HG02642 (cell line): ENCODE data around the gene KMT5B.

Experiments
- ATAC-seq: cut with Tn5 transposase; IDR thresholded peaks from one replicate; pipeline ENCODE4 v1.9.1; 2021; ENCODE audit warnings: mild to moderate bottlenecking; ENCODE audit not compliant: unreplicated experiment, poor library complexity

The KMT5B gene

DNA sequence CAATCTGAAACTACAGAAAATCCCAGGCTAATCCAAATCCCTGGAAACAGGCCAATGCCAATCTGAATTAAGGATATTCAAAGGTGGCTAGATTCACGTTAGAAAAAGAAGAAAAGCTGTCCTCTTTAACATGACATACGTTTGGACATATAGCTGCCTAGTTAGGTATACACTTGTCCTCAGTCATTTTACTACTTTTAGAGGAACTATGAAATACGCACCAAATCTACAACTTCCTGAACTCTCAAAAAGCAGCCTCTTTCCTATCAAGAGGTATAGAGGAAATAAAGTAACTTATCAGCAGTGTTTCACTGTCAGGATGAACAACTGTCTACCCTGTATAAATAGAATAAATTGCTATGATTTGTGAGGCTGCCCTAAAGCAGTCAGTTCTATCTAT, 24.0 kb downstream of the KMT5B start:
- no peak for ATAC-seq

DNA sequence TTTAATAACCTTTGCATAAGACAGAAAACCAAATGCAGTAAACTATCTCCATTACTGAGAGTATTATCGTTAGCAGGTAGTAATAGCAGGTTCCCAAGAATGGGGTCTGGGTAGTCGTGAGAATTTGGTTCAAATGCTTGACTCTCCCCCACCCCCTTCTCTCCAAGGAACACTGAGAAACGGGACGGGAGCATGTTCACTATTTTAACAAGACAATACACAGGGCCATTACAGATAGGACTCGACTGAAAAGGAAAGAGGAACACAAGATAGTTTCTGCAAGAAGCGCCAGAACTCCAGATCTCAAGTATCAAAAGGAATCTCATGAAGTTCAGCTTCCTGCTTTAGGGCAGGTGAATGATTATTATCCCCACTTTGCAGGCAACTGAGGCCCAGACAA, 27.0 kb downstream of the KMT5B start:
- no peak for ATAC-seq

DNA sequence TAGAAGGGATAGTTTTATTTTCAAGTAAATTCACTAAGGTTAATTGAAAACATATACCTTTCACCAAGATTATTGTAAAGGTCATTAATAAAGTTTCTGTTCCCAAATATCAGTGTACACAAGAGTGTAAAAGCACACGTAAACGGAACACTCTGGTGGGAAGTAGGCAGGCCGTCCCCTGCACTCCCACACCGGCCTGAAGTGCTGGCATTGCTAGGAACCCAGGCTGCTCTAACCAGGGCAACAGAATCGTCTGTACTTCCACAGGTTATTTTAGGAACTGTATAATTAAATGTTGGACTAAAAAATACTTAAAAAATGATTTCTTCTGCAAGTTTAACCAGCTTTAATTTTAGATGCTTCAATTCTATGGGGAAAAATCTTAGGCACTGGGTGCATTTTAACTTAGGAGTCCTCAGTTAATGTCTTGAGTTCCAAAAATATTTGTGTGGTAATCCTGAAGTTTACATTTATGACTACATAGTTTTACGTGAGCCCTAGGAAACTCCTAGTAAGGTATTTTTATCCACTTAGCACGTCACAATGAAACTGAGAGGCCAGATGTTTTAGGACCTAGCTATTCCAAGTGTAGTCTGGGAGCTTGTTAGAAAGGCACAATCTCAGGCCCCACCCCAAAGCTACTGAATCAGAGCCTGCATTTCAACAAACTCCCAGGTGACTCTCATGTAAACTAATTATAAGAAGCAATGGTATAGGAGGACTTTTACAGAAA, 31.2 kb downstream of the KMT5B start:
- ATAC-seq: no peak

DNA sequence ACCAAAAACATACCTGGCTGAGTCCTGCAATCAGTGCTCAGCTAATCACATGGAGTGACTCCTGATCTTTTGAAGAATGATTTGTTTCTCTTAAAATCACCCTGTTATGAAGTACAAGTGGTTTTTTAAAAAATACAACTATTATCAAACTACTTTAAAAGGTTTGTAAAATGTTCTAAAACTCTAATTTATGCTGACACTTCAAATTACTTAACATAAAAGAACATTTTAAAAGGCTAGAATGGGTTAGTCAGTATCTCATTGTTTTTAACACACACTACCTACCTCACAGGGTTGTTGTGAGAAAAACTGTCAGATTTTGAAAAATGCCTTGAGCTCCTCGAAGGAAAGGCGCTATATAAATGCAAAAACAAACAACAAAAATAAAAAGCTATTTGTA, 33.2 kb downstream of the KMT5B start:
- ATAC-seq: no peak

DNA sequence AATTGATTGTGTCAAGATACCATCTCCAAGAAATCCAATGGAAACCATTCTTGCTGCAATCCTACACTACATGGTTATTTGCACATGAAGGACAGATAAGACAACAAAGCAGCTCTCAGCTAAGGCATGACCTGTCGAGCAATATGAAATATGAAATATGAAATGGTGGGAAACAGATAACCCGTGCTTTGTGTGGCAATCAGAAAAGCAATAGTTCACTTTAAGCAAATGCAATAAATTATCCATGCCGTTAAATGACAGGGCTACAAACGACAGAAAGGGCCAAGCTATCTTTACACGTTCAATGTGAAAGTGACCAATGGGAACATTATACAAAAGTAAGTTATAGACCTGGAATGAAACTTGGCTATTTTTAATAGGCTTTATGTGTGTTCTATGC, 35.2 kb downstream of the KMT5B start:
- no peak for ATAC-seq

DNA sequence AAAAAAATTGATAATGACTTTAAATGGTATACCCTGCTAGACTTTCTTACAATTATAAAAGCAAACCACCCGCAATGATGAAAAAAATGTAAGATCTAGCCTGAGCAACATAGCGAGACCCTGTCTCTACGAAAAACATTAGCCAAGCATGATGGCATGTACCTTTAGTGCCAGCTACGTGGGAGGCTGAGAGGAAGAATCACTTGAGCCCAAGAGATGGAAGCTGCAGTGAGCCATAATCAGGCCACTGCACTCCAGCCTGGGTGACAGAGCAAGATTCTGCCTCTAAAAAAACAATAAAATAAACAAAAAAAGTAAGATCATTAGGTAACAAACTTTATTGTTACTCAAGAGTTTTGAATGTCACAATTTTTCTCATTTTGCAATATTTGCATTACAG, 39.2 kb downstream of the KMT5B start:
- no peak for ATAC-seq

DNA sequence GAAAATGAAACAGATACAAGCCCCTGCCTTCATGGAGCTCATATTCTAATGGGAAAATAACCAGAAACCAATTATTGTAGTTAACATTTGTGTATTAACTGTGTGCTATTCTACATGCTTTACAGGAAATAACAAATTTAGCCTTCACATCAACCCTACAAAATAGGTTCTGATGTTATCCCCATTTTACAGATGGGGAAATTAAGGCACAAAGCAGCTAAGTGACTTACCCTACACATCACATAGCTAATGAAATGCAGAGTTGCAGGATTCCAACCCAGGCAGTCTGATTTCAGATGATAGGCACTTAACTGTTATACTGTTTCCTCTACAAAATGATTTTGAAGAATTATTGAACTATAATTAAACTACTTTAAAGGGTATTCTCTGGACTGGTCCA, 43.7 kb downstream of the KMT5B start:
- ATAC-seq: no peak

DNA sequence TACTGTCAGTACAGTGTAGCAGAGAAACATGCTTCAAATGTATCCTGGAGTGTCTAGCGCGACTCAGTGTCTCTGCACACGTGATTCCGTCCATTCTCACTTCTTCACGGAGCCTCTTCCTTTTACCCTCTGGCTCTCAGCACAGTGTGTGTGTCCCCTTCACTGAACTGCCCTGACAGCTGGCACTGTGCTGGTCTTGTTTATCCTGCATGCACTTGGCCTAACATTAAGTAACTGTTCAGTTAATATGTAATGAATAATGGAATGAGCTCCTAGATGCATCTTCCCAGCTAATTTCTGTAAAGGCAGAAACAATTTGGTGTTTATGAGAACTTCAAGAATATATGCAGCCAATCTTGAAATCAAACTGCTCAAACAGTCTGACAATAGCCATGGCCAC, 44.4 kb downstream of the KMT5B start:
- ATAC-seq: no peak

DNA sequence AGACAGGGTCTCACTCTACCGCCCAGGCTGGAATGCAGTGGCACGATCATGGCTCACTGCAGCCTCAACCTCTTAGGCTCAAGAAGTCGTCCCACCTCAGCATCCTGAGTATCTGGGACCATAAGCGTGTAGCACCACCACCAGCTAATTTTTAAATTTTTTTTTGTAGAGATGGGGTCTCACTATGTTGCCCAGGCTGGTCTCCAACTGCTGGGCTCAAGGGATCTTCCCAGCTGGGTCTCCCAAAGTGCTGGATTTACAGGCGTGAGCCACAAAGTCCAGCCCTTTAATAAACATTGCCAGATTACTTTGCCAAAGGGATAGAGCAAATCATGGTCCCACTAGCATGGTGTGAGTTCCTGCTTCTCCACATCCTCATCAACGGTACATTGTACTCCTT, 45.6 kb downstream of the KMT5B start:
- no peak for ATAC-seq

DNA sequence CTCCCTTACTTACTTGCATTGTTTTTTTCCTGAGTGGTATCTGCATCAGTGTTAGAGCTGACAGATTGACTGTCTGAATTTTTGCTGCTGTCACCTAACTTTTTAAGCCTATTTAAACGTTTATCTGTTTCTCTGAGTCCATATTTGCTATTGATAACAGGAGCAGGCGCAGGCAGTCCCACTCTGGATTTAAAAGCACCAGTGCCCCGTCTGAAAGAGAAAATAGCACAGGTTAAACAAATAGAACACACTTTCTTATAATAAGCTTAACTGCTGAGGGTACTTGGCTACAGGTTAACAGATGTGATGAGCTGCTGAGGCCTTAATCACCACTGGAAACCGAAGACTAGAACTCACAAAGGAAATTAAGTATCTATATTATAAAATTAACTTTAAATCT, 46.1 kb downstream of the KMT5B start:
- ATAC-seq: no peak

DNA sequence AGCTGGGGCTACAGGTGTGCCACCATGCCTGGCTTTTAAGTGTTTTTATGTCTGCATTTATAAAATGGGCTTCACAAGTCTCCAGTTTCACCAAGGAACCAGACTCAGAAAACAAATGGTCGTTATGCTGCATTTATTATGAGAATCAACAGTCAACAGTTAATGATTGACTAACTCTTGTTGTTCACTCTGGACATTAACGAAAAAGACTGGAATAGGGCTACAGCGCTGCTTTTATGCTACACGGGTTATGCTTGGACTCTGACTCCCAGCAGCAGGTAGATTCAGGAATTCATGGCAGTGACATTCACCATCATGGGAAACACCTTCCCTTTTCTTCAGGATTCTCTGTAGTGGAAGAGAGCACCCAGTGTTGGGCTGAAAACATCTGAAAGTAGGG, 47.5 kb downstream of the KMT5B start:
- ATAC-seq: no peak

DNA sequence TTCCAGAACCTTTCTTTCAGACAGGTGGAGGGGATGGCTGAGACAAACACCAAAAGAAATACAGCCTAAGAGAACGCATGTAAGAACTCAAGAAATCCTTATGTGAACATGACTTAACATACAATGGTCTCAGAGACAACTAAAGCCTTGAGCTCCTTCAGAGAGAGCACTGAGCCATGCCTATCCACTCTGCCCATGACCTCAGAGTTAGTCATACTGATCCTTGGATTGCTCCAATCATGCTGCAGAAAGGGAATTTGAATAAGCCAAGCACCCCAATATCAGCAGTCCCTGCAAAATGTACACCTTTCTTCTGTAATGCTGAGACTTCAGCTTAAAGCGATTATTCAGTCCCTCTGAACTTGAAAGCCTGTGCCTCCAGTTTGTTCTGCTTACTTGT, 48.7 kb downstream of the KMT5B start:
- ATAC-seq: no peak

DNA sequence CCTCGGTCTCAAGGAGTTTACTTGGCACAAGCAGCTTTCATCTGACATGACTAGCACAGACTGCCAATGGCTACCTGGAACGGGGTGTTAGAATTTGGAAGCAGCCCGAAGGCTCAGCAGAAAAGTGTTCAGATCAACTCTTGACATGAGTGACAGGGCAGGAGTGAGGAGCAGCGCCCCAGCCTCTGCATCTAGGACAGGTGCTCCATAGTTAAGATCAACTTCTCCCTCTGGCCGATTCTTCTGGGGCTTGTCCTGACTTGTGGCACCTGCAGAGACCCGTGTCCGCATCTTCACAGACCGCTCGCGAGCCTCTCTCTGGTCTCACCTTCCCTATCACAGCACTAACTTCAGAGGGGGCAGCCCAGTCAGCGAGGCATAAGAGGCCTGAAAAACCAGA, 49.4 kb downstream of the KMT5B start:
- ATAC-seq: no peak

DNA sequence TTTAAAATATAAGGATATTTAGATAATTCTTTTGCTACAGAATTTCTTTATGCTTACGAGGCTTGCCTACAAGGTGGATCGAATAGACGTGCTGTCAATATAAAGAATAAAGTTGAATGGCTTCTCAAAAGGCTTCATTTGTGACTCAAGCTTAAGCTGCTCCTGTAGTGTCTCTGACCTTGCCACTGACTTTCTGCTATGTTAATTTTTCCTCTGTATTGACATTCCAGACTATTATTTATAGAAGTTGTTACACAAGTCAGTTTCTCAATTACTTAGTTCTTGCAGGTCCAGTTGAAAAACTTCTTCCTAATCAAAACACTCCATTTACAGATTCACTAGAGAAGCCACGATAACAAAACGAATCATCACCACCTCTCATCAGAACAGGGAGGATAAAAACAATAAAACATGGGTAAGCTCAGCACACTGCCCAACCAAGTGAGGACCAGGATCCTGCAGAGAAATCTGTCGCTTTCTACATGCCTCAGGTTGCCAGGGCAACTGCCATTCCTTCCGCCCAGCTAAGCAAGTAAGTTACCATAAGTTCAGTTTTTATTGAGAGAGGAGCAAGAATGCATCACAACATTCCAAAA, 52.9 kb downstream of the KMT5B start:
- ATAC-seq: no peak

DNA sequence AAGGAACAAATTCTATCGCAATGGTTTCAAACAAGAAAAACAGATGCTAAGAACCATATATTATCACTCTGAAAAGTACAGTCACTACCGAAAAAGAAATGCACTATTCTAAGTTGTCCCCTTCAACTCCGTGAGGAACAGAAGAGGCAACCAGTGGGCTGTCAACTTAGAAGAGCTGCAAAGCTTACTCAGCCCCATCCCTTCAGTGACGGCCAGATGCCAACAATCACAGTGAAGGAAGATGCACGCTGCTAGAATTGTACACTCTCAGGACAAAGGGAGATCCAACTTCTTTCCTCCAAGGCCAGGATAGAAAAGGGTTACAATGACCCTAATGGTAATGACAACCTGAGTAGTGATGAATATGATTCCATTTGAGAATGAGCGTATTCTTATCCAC, 53.4 kb downstream of the KMT5B start:
- ATAC-seq: no peak

DNA sequence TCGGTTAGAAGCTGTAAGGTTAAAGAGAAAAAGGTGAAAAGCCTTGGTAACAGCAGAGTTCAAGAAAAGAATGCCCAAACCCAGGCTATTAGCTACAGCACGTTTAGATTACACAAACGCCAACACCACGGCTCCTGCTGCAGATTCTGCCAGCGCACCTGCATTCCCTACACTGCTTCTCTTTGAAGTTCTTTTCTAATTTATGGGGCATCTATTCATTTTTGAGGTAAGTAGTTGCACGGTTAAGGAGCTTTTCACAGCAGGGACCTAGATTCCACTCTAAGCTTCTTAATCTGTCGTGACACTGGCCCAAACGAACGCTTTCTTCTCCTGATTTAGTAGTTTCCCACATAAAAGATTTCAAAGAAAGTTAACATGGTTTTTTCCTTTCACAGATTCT, 53.9 kb downstream of the KMT5B start:
- ATAC-seq: no peak

DNA sequence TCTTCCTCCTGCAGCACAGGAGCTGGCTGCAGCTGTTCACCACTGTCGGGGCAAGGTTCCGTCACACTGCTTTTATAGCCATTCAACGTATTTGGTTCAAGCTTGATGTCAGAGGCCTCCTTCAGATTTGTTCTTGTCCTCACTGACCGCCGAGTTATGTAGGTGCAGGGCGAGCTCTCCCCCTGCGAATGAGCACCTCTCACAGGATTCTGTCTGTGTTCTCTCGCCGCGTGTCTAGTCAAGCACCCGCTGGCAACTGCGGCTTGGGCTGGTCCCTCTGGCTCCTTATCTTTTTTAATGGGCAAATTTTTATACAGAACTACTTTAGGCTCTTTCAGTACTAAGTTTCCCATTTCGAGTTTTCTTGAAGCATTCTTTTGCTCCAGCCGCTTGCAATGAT, 54.5 kb downstream of the KMT5B start:
- ATAC-seq: no peak

DNA sequence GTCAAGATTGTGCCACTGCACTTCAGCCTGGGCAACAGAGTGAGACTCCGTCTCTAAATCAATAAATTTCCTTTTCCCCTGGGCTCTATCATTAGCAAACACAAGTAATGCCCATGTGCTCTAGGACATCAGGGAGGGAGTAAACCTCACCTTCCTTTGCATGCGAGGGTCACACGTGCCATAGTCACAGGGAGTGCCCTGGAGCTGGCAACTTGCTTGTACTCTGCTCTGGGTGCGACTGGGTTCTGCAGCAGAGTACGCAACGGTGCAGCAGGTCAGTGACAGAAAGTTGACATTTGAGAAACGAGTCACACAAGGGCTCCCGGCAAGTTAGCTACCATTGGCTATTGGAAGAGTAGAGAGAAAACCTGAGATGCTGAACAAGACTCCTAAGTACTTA, 59.4 kb downstream of the KMT5B start:
- no peak for ATAC-seq

DNA sequence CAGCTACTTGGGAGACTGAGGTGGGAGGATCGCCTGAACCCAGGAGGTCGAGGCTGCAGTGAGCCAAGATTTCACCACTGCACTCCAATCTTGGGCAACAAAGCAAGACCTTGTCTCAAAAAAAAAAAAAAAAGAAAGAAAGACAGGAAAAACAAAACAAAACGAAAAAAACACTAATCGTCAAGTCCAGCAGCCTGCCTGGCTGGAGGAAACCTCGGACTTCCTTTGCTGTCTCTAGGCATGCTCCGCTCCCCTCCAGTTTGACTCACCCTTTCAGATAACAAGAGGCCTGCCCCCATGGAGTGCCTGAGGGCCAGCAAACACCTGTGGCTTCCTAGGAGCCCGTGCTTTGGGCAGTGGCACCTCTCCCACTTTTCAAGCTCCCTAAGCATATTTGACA, 63.1 kb downstream of the KMT5B start:
- ATAC-seq: no peak

DNA sequence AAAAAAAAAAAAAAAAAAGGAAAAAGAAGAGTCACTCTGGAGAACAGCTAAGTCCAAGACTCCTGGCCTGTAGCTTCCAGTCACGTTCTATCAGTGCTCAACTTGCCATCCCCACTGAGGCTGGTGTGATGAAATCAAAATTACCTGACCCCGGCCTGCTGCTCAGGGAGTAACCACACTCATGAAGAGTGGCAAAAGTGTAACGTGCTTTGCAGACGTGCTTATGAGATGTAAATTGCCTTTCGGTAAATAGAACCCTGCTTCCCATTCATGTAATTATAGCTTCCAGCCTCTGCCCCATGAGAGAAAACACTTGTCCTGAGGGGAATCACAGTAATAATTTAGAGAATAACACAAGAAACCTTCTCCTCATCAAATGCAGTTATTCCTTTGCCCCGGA, 63.7 kb downstream of the KMT5B start:
- ATAC-seq: no peak

DNA sequence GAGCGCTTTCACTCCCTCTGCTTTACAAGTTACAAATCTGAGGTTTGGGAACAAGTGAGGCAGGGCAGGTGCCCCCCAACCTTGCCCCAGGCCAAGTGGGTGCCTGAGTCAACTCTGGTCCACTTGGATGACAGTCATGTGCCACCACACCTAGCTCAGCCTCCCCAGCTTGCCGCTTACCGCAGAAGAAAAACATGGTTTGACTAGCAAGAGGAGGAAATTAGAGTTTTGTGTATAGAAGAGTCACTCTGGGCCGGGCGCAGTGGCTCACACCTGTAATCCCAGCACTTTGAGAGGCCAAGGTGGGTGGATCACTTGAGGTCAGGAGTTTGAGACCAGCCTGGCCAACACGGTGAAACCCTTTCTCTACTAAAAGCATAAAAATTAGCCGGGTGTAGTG, 64.2 kb downstream of the KMT5B start:
- ATAC-seq: no peak

DNA sequence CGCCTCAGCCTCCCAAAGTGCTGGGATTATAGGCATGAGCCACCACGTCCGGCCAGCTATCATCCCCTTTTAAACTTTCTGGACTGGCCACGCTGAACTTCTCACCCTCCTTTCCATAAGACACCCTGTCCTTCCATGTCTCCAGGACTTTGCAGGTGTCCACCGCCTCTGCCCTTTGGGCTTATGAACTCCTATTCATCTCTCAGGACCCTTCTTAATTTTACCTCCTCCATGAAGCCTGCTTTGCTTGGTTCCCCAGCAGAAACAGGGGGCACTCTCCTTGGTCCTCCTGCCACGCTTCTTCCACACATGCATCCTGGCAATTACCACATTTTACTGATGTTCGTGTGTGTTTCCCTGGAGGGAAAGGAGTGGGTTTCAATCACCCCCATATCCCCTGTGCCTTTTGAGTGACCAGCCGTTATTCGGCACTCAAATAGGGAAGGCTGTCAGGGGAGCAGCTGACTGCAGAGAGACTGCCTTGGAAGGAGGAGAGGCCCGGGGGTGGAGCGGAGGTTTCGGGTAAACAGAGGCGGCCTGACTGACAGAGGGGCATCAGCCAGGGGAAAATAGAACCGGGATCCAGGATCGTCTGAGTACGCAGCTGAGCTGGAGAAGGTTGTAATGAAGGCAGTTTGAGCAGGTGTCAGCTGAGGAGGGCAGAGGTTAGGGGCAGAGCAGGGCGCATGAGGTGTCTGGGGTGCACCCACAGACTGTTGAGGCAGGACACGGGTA, 64.9 kb downstream of the KMT5B start:
- no peak for ATAC-seq
